Nucleus accumbens (tissue), 56 donors: ENCODE results near the gene CLEC18B.
"Not testable (repeated sequence)": the region's sequence is repeated elsewhere in the genome, so short reads cannot be mapped to it uniquely, and the experiment has no call there.

Experiments used
- DNase-seq, 56 donors: peaks; one replicate each; lab custom pipeline; 2025; lab: John Stamatoyannopoulos, UW

Gene CLEC18B

DNA sequence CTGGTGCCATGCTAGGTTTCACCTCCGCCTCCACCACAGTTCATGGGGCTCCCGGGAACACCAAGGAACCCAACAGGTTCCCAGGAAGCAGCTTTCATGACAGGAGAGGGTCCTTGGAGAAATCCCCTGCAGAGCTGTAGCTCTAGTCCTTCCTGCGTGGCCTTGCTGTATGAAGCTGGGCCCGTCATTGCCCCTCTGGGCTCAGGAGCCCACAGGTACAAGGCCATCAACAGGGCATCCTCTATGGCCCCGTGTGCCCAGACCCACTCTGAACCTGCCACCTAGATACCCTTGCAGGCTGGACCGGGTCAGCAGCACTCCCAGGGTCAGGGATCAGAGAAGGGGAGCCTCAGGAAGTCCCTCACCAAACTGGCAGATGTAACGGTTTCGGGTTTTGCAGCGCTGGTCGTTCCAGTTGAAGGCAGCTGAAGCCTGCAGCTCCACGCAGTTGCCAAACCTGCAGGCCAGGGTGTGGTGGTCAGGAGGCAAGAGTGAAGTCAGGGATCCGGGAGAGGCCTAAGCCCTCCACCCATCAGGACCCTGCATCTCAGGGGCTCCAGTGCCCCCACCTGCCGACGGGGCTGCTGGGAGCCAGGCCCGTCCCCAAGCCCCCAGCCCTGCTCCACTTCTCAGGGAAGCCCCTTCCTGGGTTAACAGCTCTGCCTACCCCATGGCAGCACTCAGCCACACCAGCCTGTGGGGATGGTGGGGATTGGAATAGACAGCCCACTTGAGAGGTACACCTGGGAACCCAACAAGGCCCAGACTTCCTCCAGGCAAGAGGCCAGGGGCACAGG is 11.9 kb downstream of the CLEC18B start:
- not testable (repeated sequence) for DNase-seq

DNA sequence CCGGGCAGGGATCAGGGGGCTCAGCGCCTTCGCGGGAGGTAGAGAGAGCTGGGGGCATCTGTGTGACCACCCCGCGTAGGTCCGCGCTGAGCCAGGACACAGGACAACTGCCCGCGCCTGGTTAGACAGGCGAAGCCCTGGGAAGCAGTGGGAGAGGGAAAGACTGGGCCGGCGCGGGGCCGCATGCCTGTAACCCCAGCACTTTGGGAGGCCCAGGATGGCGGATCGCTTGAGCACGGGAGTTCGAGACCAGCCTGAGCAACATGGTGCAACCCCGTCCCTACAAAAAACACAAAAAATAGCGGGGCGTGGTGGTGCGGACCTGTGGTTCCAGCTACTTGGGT is 13.9 kb downstream of the CLEC18B start:
- peak in 1 of 56 donors; percentile 29 for DNase-seq

- DNase-seq = not testable (repeated sequence)
These were observed 14.5 kb downstream of the CLEC18B start for GRCh38 chr16:74406600-74407361.

GRCh38 chr16:74404148-74404933 is 16.9 kb downstream of the CLEC18B start:
- DNase-seq = not testable (repeated sequence)

DNA sequence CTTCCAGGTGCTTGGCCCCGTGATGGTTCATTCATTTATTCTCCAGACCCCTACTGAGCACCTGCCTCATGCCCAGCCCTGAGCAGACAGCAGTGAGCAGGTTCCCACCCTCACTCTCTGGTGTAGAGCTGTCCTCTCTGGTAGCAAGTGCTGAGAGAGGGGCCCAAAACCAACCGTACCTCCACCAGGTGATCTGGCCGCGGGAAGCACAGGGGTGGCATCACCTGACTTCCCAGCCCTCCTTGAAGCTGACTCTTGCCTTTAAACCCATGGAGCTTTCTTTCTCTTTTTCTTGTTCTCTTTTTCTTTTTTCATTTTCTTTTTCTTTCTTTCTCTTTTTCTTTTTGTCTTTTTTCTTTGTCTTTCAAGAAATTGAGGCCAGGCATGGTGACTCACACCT is 21.0 kb downstream of the CLEC18B start:
- not testable (repeated sequence) for DNase-seq

GRCh38 chr16:74398212-74398895 is 22.9 kb downstream of the CLEC18B start:
- peak in 2 of 56 donors; percentile 9 to 20 for DNase-seq

DNA sequence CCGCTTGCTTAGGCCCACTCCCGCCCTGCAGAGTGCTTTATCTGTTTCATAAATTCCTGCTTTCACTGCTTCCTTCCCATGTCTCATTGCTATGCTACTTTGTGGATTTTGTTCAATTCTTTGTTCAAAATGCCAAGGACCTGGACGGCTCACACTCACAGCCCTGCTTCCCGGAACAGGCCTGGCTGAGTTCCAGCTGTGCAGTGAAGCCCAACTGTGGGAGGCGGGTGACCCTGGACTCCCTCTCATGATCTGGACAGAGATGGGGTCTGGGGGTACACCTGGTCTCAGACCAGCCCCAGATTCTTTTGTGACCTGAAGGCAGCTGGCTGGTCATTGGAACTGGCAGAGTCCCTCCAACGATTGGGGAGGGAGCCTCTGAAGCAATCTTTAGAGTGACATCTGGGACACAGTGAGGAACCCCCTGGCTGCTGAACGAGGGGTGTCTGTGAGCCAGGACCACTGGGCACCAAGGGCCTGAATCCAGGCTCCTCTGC is 24.7 kb downstream of the CLEC18B start:
- DNase-seq = peak in 10 of 56 donors; percentile 4 to 62 (median 20)

DNA sequence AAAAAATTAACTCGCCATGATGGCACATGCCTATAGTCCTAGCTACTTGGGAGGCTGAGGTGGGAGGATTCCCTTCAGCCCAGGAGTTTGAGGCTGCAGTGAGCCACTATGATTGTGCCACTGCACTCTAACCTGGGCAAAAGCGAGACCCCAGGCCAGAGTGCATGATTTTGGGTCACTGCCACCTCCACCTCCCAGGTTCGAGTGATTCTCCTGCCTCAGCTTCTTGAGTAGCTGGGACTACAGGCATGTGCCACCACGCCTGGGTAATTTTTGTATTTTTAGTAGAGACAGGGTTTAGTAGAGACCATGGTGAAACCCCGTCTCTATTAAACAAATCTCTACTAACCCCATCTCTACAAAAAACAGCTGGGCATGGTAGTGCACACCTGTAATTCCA is 26.7 kb downstream of the CLEC18B start:
- not testable (repeated sequence) for DNase-seq

- DNase-seq = not testable (repeated sequence)
These were observed 27.1 kb downstream of the CLEC18B start for GRCh38 chr16:74394131-74394530.

- not testable (repeated sequence) for DNase-seq
These were observed 29.7 kb downstream of the CLEC18B start for GRCh38 chr16:74391454-74392050.

DNA sequence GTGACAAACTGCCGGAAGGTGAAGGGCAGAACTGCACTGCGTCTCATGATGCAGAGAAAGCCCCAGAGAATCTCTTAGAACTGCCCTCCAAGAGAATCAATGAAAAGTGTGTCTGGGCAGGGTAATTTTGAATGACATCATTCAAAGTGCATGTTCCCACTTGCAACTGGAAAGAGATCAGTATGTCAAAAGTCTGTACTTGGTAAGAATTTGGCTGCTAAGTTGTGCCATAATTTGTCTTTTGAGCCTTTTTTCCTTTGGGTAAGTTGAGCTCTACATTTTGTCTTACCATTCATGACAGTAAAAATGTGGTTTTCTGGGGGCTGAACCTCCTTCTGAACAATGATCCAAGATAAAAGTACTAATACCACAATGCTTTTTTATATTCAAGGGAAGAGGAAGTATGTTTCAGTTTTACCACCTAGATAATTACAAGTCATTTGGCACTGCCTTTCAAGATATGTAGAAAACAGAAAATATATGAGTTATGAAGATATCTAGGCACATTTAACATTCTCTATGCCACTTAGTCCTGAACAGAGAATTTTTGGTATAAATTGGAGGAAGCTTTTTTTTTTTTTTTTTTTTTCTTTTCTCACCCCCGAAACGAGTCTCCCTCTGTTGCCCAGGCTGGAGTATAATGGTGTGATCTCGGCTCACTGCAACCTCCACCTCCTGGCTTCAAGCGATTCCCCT is 38.8 kb downstream of the CLEC18B start:
- DNase-seq = not testable (repeated sequence)

GRCh38 chr16:74373847-74374184 is 47.5 kb downstream of the CLEC18B start:
- not testable (repeated sequence) for DNase-seq

GRCh38 chr16:74372953-74373846 is 48.1 kb downstream of the CLEC18B start:
- DNase-seq = no peak

DNA sequence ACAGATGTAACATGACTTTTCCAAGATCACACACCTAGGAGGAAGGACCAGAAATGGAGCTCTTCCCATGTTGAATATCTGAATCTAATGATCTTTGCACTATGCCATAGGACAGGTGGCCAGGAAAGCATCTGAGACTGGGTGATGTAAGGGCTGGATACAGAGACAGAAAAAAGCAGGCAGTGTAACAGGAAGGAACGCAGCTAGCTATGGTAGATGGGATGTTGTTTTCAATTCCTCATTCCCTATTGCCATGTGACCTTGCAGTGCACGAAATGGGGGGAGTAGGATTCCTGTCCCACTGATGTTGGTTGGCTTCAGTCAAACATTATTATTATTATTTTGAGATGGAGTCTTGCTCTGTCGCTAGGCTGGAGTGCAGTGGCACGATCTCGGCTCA is 48.9 kb downstream of the CLEC18B start:
- no peak for DNase-seq

GRCh38 chr16:74370338-74371135 is 50.7 kb downstream of the CLEC18B start:
- not testable (repeated sequence) for DNase-seq

DNA sequence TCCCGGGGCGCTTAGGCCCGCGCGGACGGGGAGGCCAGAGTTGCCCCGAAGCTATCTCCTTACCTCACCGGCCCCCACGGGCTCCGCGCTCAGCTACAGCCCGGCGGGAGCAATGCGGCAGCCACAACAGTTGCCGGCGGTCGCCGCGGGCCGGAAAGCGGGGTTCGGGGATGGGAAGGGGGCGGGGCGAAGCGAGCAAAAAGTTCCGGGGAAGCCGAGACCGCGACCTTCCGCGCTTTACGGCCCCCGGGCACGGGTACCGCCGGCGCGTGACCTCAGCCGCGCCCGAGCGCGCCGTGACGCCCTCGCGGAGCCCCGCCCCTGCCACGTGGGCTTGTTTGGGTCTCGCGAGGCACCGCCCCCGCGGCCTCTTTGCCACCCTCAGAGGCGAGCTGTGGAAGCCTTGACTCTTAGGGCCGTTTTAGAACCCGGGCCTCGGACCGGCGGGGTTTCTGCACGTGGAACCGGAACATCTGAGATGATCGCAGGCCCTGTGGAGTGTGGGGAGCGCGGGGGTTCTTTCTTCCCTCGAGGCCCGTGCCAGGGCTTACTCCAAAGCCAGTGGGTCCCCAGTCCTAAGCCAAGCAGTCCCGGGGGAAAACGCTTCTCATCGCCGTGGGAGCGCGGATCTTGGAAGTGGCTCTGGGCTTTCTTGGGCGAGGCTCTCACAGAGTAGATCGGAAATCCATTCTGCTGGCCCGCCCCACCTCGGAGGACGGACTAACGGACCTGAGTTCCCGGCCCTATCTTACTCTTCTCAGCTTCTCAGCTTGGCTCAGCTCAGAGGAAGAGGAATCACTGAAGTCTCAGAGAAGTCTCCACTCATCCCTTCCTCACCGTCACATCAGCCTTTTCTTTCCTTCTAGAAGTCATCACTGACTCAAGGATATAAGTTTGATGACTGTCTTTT is 53.0 kb downstream of the CLEC18B start:
- peak; percentile 43 to 100 (median 94) for DNase-seq
